ENCODE measurements around the gene SP6. TPM values are rescaled to one million over a fixed set of nuclear protein-coding genes. Genes with fewer than 3 reads are reported as not detected.

SP6 gene
- total and polyA plus RNA-seq, 4 donors, result 0.03 to 0.09 (median 0.06) TPM

- Histone ChIP-seq H3K27ac (ENCODE audit: low read depth in 1 of 2, low read length in 2 of 2) (no peak overlapping the region), H3K4me3 (ENCODE audit: low read depth in 1 of 3, low read length in 3 of 3) (no peak overlapping the region), H3K9me3 (ENCODE audit: control insufficient read depth in 4 of 4, low read length in 3 of 4) (no peaks in the 10 kb centered on the region), H3K9ac (ENCODE audit: low read depth in 1 of 2, low read length in 2 of 2) (no peak overlapping the region), H3K36me3 (ENCODE audit: control insufficient read depth in 4 of 4, insufficient read depth in 3 of 4, low read depth in 1 of 4, low read length in 3 of 4) (peaks cover 0 to 15% (median 4%) of the 10 kb centered on the region in 4 donors), H3K4me1 (ENCODE audit: control insufficient read depth in 4 of 4, insufficient read depth in 4 of 4, low read length in 3 of 4) (peaks cover 7 to 38% (median 24%) of the 10 kb centered on the region in 4 donors), H3K27me3 (ENCODE audit: control insufficient read depth in 4 of 4, insufficient read depth in 4 of 4, low read length in 3 of 4) (no peaks in the 10 kb centered on the region)
- 92% methylated on average over 6 of the region's 6 CpGs for WGBS
- no peak for DNase-seq (ENCODE audit: low spot score)
- TF ChIP-seq, protein P1, sequence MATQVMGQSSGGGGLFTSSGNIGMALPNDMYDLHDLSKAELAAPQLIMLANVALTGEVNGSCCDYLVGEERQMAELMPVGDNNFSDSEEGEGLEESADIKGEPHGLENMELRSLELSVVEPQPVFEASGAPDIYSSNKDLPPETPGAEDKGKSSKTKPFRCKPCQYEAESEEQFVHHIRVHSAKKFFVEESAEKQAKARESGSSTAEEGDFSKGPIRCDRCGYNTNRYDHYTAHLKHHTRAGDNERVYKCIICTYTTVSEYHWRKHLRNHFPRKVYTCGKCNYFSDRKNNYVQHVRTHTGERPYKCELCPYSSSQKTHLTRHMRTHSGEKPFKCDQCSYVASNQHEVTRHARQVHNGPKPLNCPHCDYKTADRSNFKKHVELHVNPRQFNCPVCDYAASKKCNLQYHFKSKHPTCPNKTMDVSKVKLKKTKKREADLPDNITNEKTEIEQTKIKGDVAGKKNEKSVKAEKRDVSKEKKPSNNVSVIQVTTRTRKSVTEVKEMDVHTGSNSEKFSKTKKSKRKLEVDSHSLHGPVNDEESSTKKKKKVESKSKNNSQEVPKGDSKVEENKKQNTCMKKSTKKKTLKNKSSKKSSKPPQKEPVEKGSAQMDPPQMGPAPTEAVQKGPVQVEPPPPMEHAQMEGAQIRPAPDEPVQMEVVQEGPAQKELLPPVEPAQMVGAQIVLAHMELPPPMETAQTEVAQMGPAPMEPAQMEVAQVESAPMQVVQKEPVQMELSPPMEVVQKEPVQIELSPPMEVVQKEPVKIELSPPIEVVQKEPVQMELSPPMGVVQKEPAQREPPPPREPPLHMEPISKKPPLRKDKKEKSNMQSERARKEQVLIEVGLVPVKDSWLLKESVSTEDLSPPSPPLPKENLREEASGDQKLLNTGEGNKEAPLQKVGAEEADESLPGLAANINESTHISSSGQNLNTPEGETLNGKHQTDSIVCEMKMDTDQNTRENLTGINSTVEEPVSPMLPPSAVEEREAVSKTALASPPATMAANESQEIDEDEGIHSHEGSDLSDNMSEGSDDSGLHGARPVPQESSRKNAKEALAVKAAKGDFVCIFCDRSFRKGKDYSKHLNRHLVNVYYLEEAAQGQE (IDR thresholded peaks at IDR 0.05), result no peak
- TF ChIP-seq HNF4A (conservative IDR thresholded peaks at IDR 0.05), result no peak
- no peak for TF ChIP-seq TAF1 (conservative IDR thresholded peaks at IDR 0.05)
- TF ChIP-seq, protein P2, sequence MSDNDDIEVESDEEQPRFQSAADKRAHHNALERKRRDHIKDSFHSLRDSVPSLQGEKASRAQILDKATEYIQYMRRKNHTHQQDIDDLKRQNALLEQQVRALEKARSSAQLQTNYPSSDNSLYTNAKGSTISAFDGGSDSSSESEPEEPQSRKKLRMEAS (IDR thresholded peaks at IDR 0.05), result no peak
- TF ChIP-seq JUND (IDR thresholded peaks at IDR 0.05), result no peak
- TF ChIP-seq RAD21 (IDR thresholded peaks at IDR 0.05), result no peak
- no peak for TF ChIP-seq HNF4G (IDR thresholded peaks at IDR 0.05)
- TF ChIP-seq, protein P3, sequence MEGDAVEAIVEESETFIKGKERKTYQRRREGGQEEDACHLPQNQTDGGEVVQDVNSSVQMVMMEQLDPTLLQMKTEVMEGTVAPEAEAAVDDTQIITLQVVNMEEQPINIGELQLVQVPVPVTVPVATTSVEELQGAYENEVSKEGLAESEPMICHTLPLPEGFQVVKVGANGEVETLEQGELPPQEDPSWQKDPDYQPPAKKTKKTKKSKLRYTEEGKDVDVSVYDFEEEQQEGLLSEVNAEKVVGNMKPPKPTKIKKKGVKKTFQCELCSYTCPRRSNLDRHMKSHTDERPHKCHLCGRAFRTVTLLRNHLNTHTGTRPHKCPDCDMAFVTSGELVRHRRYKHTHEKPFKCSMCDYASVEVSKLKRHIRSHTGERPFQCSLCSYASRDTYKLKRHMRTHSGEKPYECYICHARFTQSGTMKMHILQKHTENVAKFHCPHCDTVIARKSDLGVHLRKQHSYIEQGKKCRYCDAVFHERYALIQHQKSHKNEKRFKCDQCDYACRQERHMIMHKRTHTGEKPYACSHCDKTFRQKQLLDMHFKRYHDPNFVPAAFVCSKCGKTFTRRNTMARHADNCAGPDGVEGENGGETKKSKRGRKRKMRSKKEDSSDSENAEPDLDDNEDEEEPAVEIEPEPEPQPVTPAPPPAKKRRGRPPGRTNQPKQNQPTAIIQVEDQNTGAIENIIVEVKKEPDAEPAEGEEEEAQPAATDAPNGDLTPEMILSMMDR (IDR thresholded peaks at IDR 0.05; ENCODE audit: low read depth, low read length, missing input control), result no peak
- TF ChIP-seq YY1 (IDR thresholded peaks at IDR 0.05), result no peak
- no peak for TF ChIP-seq EGR1 (IDR thresholded peaks at IDR 0.05; ENCODE audit: low read depth in 2 of 2)
- TF ChIP-seq, protein P4, sequence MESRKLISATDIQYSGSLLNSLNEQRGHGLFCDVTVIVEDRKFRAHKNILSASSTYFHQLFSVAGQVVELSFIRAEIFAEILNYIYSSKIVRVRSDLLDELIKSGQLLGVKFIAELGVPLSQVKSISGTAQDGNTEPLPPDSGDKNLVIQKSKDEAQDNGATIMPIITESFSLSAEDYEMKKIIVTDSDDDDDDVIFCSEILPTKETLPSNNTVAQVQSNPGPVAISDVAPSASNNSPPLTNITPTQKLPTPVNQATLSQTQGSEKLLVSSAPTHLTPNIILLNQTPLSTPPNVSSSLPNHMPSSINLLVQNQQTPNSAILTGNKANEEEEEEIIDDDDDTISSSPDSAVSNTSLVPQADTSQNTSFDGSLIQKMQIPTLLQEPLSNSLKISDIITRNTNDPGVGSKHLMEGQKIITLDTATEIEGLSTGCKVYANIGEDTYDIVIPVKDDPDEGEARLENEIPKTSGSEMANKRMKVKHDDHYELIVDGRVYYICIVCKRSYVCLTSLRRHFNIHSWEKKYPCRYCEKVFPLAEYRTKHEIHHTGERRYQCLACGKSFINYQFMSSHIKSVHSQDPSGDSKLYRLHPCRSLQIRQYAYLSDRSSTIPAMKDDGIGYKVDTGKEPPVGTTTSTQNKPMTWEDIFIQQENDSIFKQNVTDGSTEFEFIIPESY (IDR thresholded peaks at IDR 0.05), result no peak
- TF ChIP-seq FOXA1 (IDR thresholded peaks at IDR 0.05), result no peak
- TF ChIP-seq FOXA2 (IDR thresholded peaks at IDR 0.05), result no peak
- TF ChIP-seq, protein P5, sequence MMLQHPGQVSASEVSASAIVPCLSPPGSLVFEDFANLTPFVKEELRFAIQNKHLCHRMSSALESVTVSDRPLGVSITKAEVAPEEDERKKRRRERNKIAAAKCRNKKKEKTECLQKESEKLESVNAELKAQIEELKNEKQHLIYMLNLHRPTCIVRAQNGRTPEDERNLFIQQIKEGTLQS (IDR thresholded peaks at IDR 0.05), result no peak
- no peak for TF ChIP-seq SP1 (IDR thresholded peaks at IDR 0.05)
- TF ChIP-seq RXRA (IDR thresholded peaks at IDR 0.05), result no peak
- TF ChIP-seq GABPA (IDR thresholded peaks at IDR 0.05 in 1 of 2, conservative IDR thresholded peaks at IDR 0.05 in 1 of 2), result no peak
- no peak for TF ChIP-seq NR2F2 (IDR thresholded peaks at IDR 0.05)
These were observed 14.4 kb downstream of the SP6 start for GRCh38 chr17:47836601-47837000.

Measured in liver (tissue), 9 donors.